Endothelial cell of umbilical vein (primary cell): ENCODE measurements around the gene ISY1. TPM values are rescaled to one million over a fixed set of nuclear protein-coding genes. Genes with fewer than 3 reads are reported as not detected.

Source experiments
- BruUV-seq: library from RNA; stranded (reverse); fragments of 400-500 nt; replicated peaks from 2 replicates; lab custom pipeline; 2021; lab: Mats Ljungman, UMichigan
- CTCF ChIA-PET: fragments of 300-600, 350-600 bp; sonication (Branson Sonifier 250); formaldehyde crosslinking; loops from one replicate; lab custom pipeline; 2021; ENCODE audit warnings: antibody characterized with exemption, inconsistent platforms; lab: Charles Lee
- POLR2A ChIA-PET: fragments of 300-600, 350-600 bp; sonication (Branson Sonifier 250); formaldehyde crosslinking; loops from one replicate; lab custom pipeline; 2021; ENCODE audit warnings: antibody characterized with exemption, inconsistent platforms; lab: Charles Lee
- DNase-seq: peaks from one replicate; pipeline ENCODE4 v3.0.0-alpha.2; 2011; ENCODE audit warnings: low read depth, low spot score
- FAIRE-seq: peaks from 2 replicates; lab custom pipeline; 2011; peaks lifted over from hg19 to GRCh38; lab: Jason Lieb, UNC
- H2AFZ ChIP-seq: 2 replicates; pipeline ENCODE4 v1.6.0; 2012; ENCODE audit warnings: low read depth, low read length, control low read depth, inconsistent platforms
- H3K27ac ChIP-seq: 2 replicates; pipeline ENCODE4 v1.5.1; 2011; ENCODE audit warnings: low read depth, mild to moderate bottlenecking, control low read depth, low read length, moderate library complexity; ENCODE audit not compliant: insufficient read depth
- H3K27me3 ChIP-seq, 2 experiments: 2 replicates each; pipeline versions ENCODE4 v1.6.0 to v1.6.1; 2011; ENCODE audit warnings: low read length in 2 of 2, mixed read lengths in 1 of 2; ENCODE audit not compliant: control insufficient read depth in 2 of 2, insufficient read depth in 2 of 2
- H3K36me3 ChIP-seq, 2 experiments: 2 replicates in 1 of 2; 3 replicates in 1 of 2; pipeline ENCODE4 v1.5.1; 2011; ENCODE audit warnings: low read length in 2 of 2, mild to moderate bottlenecking in 1 of 2, moderate library complexity in 1 of 2; ENCODE audit not compliant: control insufficient read depth in 2 of 2, insufficient read depth in 2 of 2; ENCODE audit errors: extremely low read depth in 1 of 2
- H3K4me1 ChIP-seq: 3 replicates; pipeline ENCODE4 v1.5.1; 2011; ENCODE audit warnings: mild to moderate bottlenecking, low read length; ENCODE audit not compliant: control insufficient read depth, insufficient read depth; ENCODE audit errors: extremely low read depth
- H3K4me2 ChIP-seq: 2 replicates; pipeline ENCODE4 v1.6.1; 2011; ENCODE audit warnings: low read length, control low read depth, mixed read lengths; ENCODE audit not compliant: insufficient read depth
- H3K4me3 ChIP-seq, 3 experiments: fragments of 200-600 bp in 1 of 3; sonication (generic), shearing (Covaris generic) in 1 of 3; replicated peaks in 1 of 3; 2 replicates each; pipeline ENCODE4 v1.5.1; 2011 to 2016; ENCODE audit warnings: control low read depth in 3 of 3, low read length in 3 of 3, mild to moderate bottlenecking in 2 of 3, inconsistent platforms in 1 of 3, low read depth in 1 of 3, moderate library complexity in 1 of 3; ENCODE audit not compliant: insufficient read depth in 1 of 3
- H3K79me2 ChIP-seq: 2 replicates; pipeline ENCODE4 v1.6.0; 2012; ENCODE audit warnings: low read length, inconsistent platforms; ENCODE audit not compliant: control insufficient read depth, insufficient read depth
- H3K9ac ChIP-seq: replicated peaks from 2 replicates; pipeline ENCODE3; 2011; ENCODE audit warnings: low read length, control low read depth; ENCODE audit not compliant: insufficient read depth; ENCODE audit errors: extremely low read depth
- H3K9me1 ChIP-seq: replicated peaks from 3 replicates; pipeline ENCODE4 v1.6.0; 2011; ENCODE audit warnings: mild to moderate bottlenecking, low read length; ENCODE audit not compliant: control insufficient read depth, insufficient read depth; ENCODE audit errors: extremely low read depth
- H3K9me3 ChIP-seq: replicated peaks from 2 replicates; pipeline ENCODE4 v1.5.1; 2012; ENCODE audit warnings: low read length, inconsistent platforms; ENCODE audit not compliant: control insufficient read depth, insufficient read depth
- H4K20me1 ChIP-seq: replicated peaks from 2 replicates; pipeline ENCODE3; 2011; ENCODE audit warnings: mild to moderate bottlenecking, low read length; ENCODE audit not compliant: control insufficient read depth, insufficient read depth; ENCODE audit errors: extremely low read depth
- JUN ChIP-seq: IDR thresholded peaks from 2 replicates; pipeline ENCODE4 v1.6.1; 2011; ENCODE audit warnings: borderline replicate concordance, low read depth; ENCODE audit not compliant: insufficient read length, insufficient read depth
- MYC ChIP-seq: IDR thresholded peaks from one replicate; pipeline ENCODE4 v1.6.1; 2011; ENCODE audit warnings: mild to moderate bottlenecking, low read depth, low read length
- POLR2AphosphoS5 ChIP-seq: IDR thresholded peaks from 2 replicates; pipeline ENCODE4 v1.6.1; 2012; ENCODE audit warnings: low read depth, mild to moderate bottlenecking, control low read depth, low read length, moderate library complexity; ENCODE audit not compliant: insufficient read depth
- dilution Hi-C: fragments of 300-500 bp; cut with MboI; formaldehyde crosslinking; loops from one replicate; pipeline ENCODE4 v1.15.0; 2019; ENCODE audit warnings: low sequenced_read_pairs; ENCODE audit not compliant: extremely low pct_ligation_motif_present
- intact Hi-C: fragments of 100-400 bp; cut with micrococcal nuclease; formaldehyde crosslinking; loops from one replicate; pipeline ENCODE4 v1.10.0; 2022
- polyA plus RNA-seq, 4 experiments: library from polyadenylated mRNA; depleted of rRNA in 3 of 4; stranded (reverse) in 3 of 4; unstranded in 1 of 4; fragments of >200 nt; gene quantifications; 2 replicates each; pipeline versions ENCODE4 v1.2.1 to v1.2.3, GENCODE V29; 2011 to 2012; ENCODE audit warnings: missing spikeins in 1 of 4
- total RNA-seq: library from RNA; stranded (reverse); gene quantifications from 2 replicates; pipeline ENCODE4 v1.2.3, GENCODE V29; 2021

ISY1 gene
- total and polyA plus RNA-seq, 2 donors (not counting 3 experiments of a cell fraction or from before 2014, with no cell fraction given) = 50.7 to 59.4 TPM

- POLR2A ChIA-PET = interaction anchor here (0.5 to 1.6 kb wide), 6 partner anchors 8 to 965 kb away, joined by 3 to 11 read pairs (median 4); partner anchors contain the start of gene CNBP
- H3K4me1 ChIP-seq = peaks cover 19% of the 10 kb centered on the region
- peak within 1 kb of the TSS; percentile 98 for H3K4me2 ChIP-seq
- no peaks in the 10 kb centered on the region for H3K9me1 ChIP-seq
- dilution Hi-C loops = loop anchor here (25.0 kb wide), 1 partner anchor 210 kb away; no protein-coding TSS in a partner anchor
- H3K79me2 ChIP-seq = peaks cover 25% of the 10 kb centered on the region
- H4K20me1 ChIP-seq = no peaks in the 10 kb centered on the region
- CTCF ChIA-PET = interaction anchor here (0.6 to 4.5 kb wide), 12 partner anchors 9 to 151 kb away, joined by 3 to 79 read pairs (median 4); no protein-coding TSS in a partner anchor
- H3K27ac ChIP-seq = peak within 1 kb of the TSS; percentile 66
- FAIRE-seq (peak; percentile 90), DNase-seq (peak; percentile 75)
- peak within 1 kb of the TSS; percentile 64 to 79 (median 72) for H3K4me3 ChIP-seq
- intact Hi-C loops = loop anchor here (2.0 kb wide), 2 partner anchors 61 to 123 kb away; partner anchors contain the start of gene CNBP
- H3K36me3 ChIP-seq = peaks cover 0 to 2% of the 10 kb centered on the region in 2 experiments
- BruUV-seq = no TSS peak
- TF ChIP-seq JUN = no peak
- TF ChIP-seq POLR2AphosphoS5 = peak; percentile 25
- H3K27me3 ChIP-seq = no peaks in the 10 kb centered on the region
- no peaks in the 10 kb centered on the region for H3K9me3 ChIP-seq
- H2AFZ ChIP-seq = peak within 1 kb of the TSS; percentile 93
- H3K9ac ChIP-seq = peak within 1 kb of the TSS; percentile 72
Measured at GRCh38 chr3:129121792-129122411, 39.0 kb downstream of the ISY1 start, which contains the start of gene RAB43. Gene RAB43 (minus strand): TSS chr3:129121804. CDS start chr3:129121489, 315 bp downstream.

GRCh38 chr3:129121016-129121791 lies 39.7 kb downstream of the ISY1 start:
- Histone ChIP-seq H3K27me3 (no peaks in the 10 kb centered on the region), H3K4me1 (peaks cover 25% of the 10 kb centered on the region), H2AFZ (peak overlapping the region; percentile 61), H3K4me2 (peak overlapping the region; percentile 98), H3K9ac (peak overlapping the region; percentile 72), H3K9me1 (no peaks in the 10 kb centered on the region), H3K36me3 (peaks cover 0 to 2% of the 10 kb centered on the region in 2 experiments), H3K79me2 (peaks cover 28% of the 10 kb centered on the region), H4K20me1 (no peaks in the 10 kb centered on the region), H3K4me3 (peak overlapping the region; percentile 64 to 79 (median 66)), H3K9me3 (no peaks in the 10 kb centered on the region), H3K27ac (peak overlapping the region; percentile 66)
- DNase-seq (peak; percentile 59), FAIRE-seq (no peak)
- intact Hi-C loops = loop anchor here (2.0 kb wide), 2 partner anchors 62 to 124 kb away; partner anchors contain the start of gene CNBP
- dilution Hi-C loops = loop anchor here (25.0 kb wide), 1 partner anchor 209 kb away; no protein-coding TSS in a partner anchor
- BruUV-seq = TSS peak; percentile 89
- CTCF ChIA-PET = interaction anchor here (0.6 to 4.5 kb wide), 11 partner anchors 9 to 150 kb away, joined by 3 to 79 read pairs (median 4); no protein-coding TSS in a partner anchor
- peak; percentile 50 for TF ChIP-seq POLR2AphosphoS5
- TF ChIP-seq JUN = no peak
- no peak for TF ChIP-seq MYC
- POLR2A ChIA-PET = interaction anchor here (0.5 to 1.6 kb wide), 8 partner anchors 9 to 964 kb away, joined by 3 to 11 read pairs (median 4); partner anchors contain the start of genes CNBP and HMCES
